Testis (tissue), 2 donors: ENCODE data around the gene CST9L.

Source experiments
- CTCF ChIP-seq, 3 experiments: fragments of 450-650 bp in 2 of 3; fragments of 200-600 bp in 1 of 3; sonication (generic) in 1 of 3; IDR thresholded peaks; one replicate each; pipeline ENCODE4 v1.5.1; 2016 to 2019; ENCODE audit warnings: antibody characterized with exemption in 3 of 3, mild to moderate bottlenecking in 2 of 3, moderate library complexity in 1 of 3
- POLR2A ChIP-seq: fragments of 450-650 bp; IDR thresholded peaks from one replicate; pipeline ENCODE4 v1.6.1; 2017; ENCODE audit warnings: antibody characterized with exemption, mild to moderate bottlenecking, moderate library complexity

- TF ChIP-seq POLR2A (no peak), CTCF (IDR thresholded peaks at IDR 0.05) (no peak)
Measured at GRCh38 chr20:23585808-23586734, 17.8 kb upstream of the CST9L start.
